ENCODE data around the gene PLOD3. TPM values are rescaled to one million over a fixed set of nuclear protein-coding genes. Genes with fewer than 3 reads are reported as not detected.
"Not testable (repeated sequence)": the region's sequence is repeated elsewhere in the genome, so short reads cannot be mapped to it uniquely, and the experiment has no call there.

PLOD3 gene, protein sequence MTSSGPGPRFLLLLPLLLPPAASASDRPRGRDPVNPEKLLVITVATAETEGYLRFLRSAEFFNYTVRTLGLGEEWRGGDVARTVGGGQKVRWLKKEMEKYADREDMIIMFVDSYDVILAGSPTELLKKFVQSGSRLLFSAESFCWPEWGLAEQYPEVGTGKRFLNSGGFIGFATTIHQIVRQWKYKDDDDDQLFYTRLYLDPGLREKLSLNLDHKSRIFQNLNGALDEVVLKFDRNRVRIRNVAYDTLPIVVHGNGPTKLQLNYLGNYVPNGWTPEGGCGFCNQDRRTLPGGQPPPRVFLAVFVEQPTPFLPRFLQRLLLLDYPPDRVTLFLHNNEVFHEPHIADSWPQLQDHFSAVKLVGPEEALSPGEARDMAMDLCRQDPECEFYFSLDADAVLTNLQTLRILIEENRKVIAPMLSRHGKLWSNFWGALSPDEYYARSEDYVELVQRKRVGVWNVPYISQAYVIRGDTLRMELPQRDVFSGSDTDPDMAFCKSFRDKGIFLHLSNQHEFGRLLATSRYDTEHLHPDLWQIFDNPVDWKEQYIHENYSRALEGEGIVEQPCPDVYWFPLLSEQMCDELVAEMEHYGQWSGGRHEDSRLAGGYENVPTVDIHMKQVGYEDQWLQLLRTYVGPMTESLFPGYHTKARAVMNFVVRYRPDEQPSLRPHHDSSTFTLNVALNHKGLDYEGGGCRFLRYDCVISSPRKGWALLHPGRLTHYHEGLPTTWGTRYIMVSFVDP
- 10 to 100 TPM; 66.2 to 72.3 TPM for total RNA-seq

DNA sequence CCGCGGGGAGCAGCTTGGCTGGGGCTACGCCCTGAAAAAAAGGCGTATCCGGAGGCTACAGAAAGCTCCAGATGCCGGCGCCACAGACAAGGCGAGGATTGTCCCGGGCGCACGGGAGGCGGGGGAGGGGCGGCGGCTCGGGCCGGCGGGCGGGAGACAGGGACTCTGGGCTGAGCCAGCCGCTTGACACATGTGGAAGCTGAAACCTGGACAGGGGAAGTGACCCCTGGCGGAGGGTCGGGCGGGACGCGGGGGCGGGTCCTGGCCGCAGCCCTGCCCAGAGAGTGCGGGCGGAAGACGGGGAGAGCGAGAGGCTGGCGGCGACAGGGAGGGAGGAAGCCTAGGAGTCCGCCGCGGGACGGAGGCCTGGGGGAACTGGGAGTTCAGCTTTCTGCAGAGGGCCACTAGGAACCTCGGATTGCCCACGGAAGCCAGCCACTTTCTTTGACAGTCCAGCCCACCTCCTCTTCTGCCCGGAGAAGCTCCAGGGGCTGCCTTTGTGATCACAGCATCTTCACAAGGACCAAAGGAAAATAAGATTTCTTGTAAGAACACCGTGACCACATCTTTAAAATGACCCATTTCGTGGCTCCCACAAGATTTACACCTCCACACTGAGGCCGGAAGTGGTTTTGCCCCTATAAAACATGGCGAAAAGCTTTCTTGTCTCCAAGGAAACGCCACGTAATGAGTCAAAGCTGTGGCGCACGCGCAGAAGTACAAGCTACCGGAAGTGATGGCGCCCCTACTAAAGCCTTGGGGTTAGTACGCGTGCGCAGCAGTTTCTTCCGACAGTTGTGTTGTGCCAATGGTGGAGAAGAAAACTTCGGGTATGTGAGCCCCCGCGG is at the start of gene PLOD3, which contains the start of gene ZNHIT1:
TSS of gene PLOD3 (minus strand) at position 194 of the 848 bp plus-strand sequence. CDS start 307 bp downstream, outside the sequence.
TSS of gene ZNHIT1 (plus strand) at position 778 of the 848 bp plus-strand sequence. CDS start at position 809, 31 bp downstream.
- DNase-seq (ENCODE audit: low spot score) (peak; percentile 95), ATAC-seq (peak; percentile 81 to 88)
- no peaks in the 10 kb centered on the region for H3K27me3 Mint-ChIP-seq
- no peaks in the 10 kb centered on the region for H3K36me3 Mint-ChIP-seq
- H3K4me1 Mint-ChIP-seq (ENCODE audit: low read depth in 2 of 2) = peaks cover 30 to 34% of the 10 kb centered on the region in 2 donors
- peak within 1 kb of the TSS; percentile 97 for H3K4me3 Mint-ChIP-seq
- peak within 1 kb of the TSS; percentile 91 to 97 for H3K27ac Mint-ChIP-seq
- no peaks in the 10 kb centered on the region for H3K9me3 Mint-ChIP-seq

DNA sequence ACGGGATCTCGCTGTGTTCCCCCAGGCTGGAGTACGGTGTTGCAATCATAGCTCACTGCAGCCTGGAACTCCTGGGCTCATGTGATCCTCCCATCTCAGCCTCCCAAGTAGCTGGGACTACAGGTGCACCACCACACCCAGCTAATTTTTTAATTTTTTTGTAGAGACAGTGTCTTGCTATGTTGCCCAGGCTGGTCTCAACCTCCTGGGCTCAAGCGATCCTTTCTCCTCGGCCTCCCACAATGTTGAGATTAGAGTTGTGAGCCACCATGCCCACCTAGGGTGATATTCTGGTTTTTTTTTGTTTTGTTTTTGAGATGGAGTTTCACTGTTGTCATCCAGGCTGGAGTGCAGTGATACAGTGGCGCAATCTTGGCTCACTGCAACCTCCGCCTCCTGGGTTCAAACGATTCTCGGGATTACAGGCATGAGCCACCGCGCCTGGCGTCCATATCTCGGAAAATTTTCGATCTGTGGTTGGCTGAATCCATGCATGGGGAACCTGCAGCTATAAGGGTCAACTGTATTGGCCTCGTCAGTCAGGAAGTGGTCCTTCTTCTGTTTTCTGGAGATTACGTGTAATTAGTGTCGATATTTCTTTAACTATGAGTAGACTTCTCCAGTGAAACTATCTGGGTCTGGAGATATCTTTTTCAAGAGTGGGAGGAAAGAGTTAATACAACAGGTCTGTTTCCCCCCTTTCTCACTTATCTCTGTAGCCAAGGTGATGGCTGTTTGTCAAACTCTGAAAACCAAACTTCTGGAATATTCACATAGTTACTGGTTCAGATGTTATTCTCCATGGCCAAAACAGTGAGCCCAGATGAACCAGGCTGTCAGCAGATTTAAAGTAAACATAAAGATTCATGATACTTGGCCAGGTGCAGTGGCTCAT is 48.5 kb upstream of the PLOD3 start:
- Mint-ChIP-seq H3K4me3 (no peak overlapping the region), H3K36me3 (no peaks in the 10 kb centered on the region), H3K9me3 (no peaks in the 10 kb centered on the region), H3K27ac (no peak overlapping the region), H3K4me1 (ENCODE audit: low read depth in 2 of 2) (no peaks in the 10 kb centered on the region), H3K27me3 (peaks cover 6 to 11% of the 10 kb centered on the region in 2 donors)
- DNase-seq (ENCODE audit: low spot score) = no peak
- ATAC-seq = no peak

DNA sequence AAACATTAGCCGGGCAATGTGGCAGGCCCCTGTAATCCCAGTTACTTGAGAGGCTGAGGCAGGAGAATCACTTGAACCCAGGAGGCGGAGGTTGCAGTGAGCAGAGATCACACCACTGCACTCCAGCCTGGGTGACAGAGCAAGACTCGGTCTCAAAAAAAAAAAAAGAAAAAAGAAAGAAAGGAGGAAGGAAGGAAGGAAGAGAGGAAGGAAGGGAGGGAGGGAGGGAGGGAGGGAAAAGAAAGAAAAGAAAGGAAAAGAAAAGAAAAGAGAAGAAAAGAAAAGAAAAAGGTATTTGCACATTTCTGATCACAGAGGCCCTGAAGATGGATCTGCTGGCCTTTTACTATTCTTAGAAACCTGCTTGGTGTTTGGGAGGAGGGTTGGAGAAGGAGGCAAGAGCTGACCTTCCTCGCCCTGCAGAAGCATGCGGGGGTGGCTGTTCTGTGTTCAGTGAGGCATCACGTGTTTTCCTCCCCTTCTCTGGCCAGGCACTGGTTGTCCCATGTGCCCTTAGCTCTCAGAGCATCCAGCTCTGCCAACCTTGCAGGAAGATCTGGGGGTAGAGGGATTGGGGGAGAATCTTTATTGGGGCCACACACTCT is 46.8 kb upstream of the PLOD3 start:
- not testable (repeated sequence) for ATAC-seq; H3K36me3 Mint-ChIP-seq; H3K9me3 Mint-ChIP-seq; H3K4me1 Mint-ChIP-seq (ENCODE audit: low read depth in 2 of 2); H3K27ac Mint-ChIP-seq; H3K4me3 Mint-ChIP-seq; DNase-seq (ENCODE audit: low spot score)
- H3K27me3 Mint-ChIP-seq = peaks cover 6 to 11% of the 10 kb centered on the region in 2 donors

DNA sequence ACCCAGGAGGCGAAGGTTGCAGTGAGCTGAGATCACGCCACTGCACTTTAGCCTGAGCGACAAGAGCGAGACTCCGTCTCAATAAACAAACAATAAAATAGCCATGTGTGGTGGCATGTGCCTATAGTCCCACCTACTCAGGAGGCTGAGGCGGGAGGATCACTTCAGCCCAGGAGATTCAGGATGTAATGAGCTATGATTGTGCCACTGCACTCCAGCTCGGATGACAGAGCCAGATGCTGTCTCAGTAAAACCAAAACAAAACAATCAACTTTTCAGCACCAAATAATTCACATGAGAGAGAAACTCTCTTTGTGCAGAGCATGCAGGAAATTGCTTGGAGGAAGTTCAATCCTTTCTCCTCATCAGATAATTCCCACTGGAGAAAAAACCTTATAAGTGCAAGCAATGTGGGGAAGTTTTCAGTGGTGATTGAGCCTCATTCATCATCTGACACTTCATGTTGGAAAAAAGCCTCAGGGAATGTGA is 40.9 kb upstream of the PLOD3 start:
- Mint-ChIP-seq H3K9me3 (no peaks in the 10 kb centered on the region), H3K27me3 (peaks cover 0 to 3% of the 10 kb centered on the region in 2 donors), H3K36me3 (no peaks in the 10 kb centered on the region), H3K4me3 (no peak overlapping the region), H3K27ac (no peak overlapping the region), H3K4me1 (ENCODE audit: low read depth in 2 of 2) (no peaks in the 10 kb centered on the region)
- ATAC-seq (no peak), DNase-seq (ENCODE audit: low spot score) (no peak)

DNA sequence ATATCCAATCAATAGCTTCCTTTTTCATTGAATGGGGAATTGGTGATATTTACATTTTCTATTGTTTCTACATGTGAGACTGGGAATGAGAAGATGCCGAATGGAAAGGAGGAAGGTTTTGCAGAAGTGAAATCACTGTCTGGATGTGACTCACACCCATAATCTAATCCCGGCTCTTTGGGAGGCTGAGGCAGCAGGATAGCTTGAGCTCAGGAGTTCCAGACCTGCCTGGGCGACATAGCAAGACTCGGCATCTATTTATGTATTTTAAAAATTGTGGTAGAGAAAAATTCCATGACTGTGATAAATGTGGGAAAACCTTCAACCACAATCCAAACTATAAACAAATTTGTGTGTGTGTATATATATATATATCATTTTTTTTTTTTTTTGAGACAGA is 38.4 kb upstream of the PLOD3 start:
- Mint-ChIP-seq H3K36me3 (peaks cover 6% of the 10 kb centered on the region), H3K27ac (no peak overlapping the region), H3K9me3 (no peaks in the 10 kb centered on the region), H3K27me3 (peaks cover 0 to 3% of the 10 kb centered on the region in 2 donors), H3K4me3 (no peak overlapping the region), H3K4me1 (ENCODE audit: low read depth in 2 of 2) (peaks cover 7 to 9% of the 10 kb centered on the region in 2 donors)
- no peak for ATAC-seq
- no peak for DNase-seq (ENCODE audit: low spot score)

DNA sequence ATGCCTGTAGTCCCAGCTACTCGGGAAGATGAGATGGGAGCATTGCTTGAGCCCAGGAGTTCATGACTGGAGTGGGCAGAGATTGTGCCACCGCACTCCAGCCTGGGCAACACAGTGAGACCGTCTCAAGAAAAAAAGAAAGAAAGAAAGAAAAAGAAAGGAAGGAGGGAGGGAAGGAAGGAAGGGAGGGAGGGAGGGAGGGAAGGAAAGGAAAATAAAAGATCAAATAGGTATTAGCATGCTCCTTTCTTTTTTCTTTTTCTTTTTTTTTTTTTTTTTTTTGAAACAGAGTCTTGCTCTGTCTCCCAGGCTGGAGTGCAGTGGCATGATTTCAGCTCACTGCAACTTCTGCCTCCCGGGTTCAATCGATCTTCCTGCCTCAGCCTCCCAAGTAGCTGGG is 35.8 kb upstream of the PLOD3 start:
- H3K9me3 Mint-ChIP-seq; DNase-seq (ENCODE audit: low spot score); ATAC-seq; H3K27ac Mint-ChIP-seq; H3K4me3 Mint-ChIP-seq; H3K27me3 Mint-ChIP-seq: not testable (repeated sequence)
- Mint-ChIP-seq H3K36me3 (peaks cover 14% of the 10 kb centered on the region), H3K4me1 (ENCODE audit: low read depth in 2 of 2) (peaks cover 19% of the 10 kb centered on the region in 2 donors)

DNA sequence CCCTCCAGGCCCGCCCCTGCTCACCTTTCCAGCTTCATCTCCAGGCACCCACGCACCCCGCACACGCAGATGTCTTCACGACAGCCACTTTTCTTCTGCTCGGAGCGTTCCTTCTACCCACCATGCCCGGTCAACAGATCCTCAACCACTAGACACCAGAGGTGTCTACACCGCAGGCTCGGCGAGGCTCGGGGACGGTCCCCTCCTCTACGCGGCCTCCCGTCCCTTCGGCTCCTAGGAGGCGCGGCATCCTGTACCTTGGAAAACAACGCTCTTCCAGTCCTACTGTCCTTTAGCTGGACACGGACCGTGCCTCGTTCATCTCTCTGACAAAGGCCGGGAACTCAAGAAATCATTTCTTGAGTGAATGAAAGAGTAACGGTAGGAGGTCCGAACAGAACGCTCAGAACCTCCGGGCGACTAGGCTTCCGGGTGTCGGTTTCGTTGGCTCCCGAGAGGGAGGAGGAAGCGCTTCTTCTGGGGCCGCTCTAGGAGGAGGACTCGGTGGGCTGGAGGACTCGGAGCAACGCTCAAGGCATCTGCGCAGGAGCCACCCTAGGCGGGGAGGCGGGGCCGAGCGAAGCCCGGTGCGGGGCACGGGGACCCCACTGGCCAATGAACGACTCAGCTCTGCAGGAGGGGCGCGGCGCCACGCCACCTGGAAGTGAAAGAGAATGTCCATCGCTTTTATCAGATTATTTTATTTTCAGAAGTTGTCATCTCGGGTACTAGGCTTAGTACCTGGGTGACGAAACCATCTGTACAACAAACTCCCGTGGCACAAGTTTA is 34.7 kb upstream of the PLOD3 start:
- peak overlapping the region; percentile 91 to 99 for H3K27ac Mint-ChIP-seq
- peaks cover 0 to 3% of the 10 kb centered on the region in 2 donors for H3K27me3 Mint-ChIP-seq
- peak; percentile 100 for ATAC-seq
- peak overlapping the region; percentile 95 for H3K4me3 Mint-ChIP-seq
- peaks cover 17% of the 10 kb centered on the region for H3K36me3 Mint-ChIP-seq
- peaks cover 22 to 24% of the 10 kb centered on the region in 2 donors for H3K4me1 Mint-ChIP-seq (ENCODE audit: low read depth in 2 of 2)
- peak; percentile 100 for DNase-seq (ENCODE audit: low spot score)
- H3K9me3 Mint-ChIP-seq = no peaks in the 10 kb centered on the region

DNA sequence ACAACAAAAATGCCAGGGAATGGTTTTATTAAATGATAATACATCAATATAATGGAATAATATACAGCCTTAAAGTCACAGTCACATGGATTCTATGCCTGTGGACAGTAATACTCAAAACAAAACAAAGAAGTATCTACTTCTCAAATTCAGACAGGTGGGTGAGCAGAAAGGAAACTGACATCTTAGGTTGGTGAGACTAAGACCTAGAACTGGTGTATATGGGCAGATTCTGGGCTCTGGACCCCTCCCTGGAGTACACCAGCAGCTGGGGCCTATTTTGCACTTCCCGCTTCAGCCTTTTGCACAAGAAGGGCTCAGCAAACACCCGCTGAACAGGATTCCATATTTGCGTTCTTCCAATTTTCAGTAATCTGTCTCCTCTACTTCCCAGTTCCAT is 32.9 kb upstream of the PLOD3 start:
- ATAC-seq (no peak), DNase-seq (ENCODE audit: low spot score) (no peak)
- H3K9me3 Mint-ChIP-seq = no peaks in the 10 kb centered on the region
- H3K4me3 Mint-ChIP-seq = peak overlapping the region; percentile 95
- peaks cover 17% of the 10 kb centered on the region for H3K36me3 Mint-ChIP-seq
- H3K27ac Mint-ChIP-seq = peak overlapping the region; percentile 91 to 99
- H3K4me1 Mint-ChIP-seq (ENCODE audit: low read depth in 2 of 2) = peaks cover 25 to 27% of the 10 kb centered on the region in 2 donors
- no peaks in the 10 kb centered on the region for H3K27me3 Mint-ChIP-seq

DNA sequence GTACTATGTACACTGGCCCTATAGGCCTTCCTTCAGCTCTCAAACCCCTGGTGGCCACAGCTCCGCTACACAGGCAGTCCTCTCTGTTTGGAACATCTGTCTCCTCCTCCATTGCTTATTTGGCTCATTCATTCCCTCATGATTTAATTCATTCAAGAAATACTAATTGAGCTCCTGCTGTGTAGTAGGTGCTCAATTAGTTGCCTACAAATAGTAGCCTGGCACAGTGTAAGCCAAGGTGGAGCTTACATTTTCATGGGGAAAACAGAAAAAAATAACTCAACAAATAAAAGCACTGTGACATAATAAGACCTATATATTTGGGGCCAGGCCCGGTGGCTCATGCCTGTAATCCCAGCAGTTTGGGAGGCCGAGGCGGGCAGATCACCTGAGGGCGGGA is 30.9 kb upstream of the PLOD3 start:
- Mint-ChIP-seq H3K36me3 (peaks cover 17% of the 10 kb centered on the region), H3K4me3 (no peak overlapping the region), H3K27me3 (no peaks in the 10 kb centered on the region), H3K27ac (no peak overlapping the region), H3K4me1 (ENCODE audit: low read depth in 2 of 2) (peaks cover 38 to 43% of the 10 kb centered on the region in 2 donors), H3K9me3 (no peaks in the 10 kb centered on the region)
- DNase-seq (ENCODE audit: low spot score) (no peak), ATAC-seq (no peak)

DNA sequence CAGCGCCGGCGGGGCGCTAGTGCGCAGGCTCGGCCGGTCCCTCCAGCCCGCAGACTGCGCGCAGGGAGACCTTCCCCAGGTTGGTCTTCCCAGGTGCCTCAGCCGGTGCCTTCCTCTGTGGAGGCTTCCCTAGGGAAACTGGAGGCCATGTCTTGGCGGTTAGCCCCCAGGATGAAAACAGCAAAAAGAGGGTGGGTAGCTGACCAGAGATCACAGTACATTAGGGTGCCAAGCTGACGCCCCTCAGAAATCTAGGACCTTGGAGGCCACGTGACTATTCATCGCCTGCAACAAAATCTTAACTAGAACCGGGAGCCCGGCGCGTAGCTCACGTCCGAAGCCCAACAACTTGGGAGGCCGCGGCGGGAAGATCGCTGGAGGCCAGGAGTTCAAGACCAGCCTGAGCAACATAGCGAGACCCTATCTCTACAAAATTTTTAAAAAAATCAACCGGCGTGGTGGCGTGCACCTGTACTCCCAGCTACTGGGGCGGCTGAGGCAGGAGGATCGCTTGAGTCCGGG is 27.8 kb upstream of the PLOD3 start:
- Mint-ChIP-seq H3K27ac (peak overlapping the region; percentile 91 to 92), H3K4me1 (ENCODE audit: low read depth in 2 of 2) (peaks cover 24 to 30% of the 10 kb centered on the region in 2 donors)
- no peak for ATAC-seq

DNA sequence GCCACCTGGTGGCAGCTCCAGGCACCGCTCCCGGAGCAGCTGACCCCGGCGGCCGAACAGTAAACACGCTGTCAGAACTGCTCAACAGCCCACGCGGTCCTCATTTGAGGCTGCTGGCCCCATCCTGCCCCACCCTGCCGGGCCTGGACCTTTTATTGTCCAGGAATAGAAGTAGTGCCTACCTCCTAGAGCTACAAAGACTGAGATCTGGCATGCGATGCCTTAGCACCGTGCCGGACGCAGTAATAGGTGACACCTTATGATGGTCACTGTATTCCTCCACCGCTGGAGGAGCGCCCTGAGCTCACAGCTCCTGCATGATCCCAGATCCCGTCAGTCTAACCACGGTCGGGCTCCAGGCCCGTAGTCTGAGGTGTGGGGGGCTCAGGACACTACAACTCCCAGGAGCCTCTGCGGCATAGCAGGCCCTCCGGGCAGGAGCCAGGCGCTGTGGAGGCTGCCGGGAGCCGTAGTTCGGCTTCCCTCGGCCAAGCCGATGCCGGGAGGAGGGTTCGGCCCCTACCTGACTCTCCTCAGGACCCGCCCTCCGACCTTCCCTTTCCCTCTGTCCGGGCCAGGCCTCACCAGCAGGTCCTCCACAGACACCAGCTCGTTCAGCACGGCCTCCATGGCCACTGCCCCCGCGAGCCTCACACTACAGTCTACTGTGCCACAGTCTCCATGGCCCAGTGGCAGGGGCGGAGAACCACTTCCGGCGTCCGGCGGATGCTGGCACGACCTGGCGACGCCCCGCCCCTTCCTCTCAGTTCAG is 27.2 kb upstream of the PLOD3 start, which contains the start of gene FIS1:
TSS of gene FIS1 (minus strand) at position 707 of the 772 bp plus-strand sequence. CDS start at position 630, 77 bp downstream.
- Mint-ChIP-seq H3K4me3 (peak within 1 kb of the TSS; percentile 98), H3K4me1 (ENCODE audit: low read depth in 2 of 2) (peaks cover 20 to 26% of the 10 kb centered on the region in 2 donors), H3K27me3 (no peaks in the 10 kb centered on the region), H3K36me3 (peaks cover 5% of the 10 kb centered on the region), H3K27ac (peak within 1 kb of the TSS; percentile 91 to 92), H3K9me3 (no peaks in the 10 kb centered on the region)
- ATAC-seq = peak; percentile 98
- peak; percentile 96 for DNase-seq (ENCODE audit: low spot score)

More for the DNA sequence above, 27.8 kb upstream of the PLOD3 start:
- Mint-ChIP-seq H3K27me3 (no peaks in the 10 kb centered on the region), H3K4me3 (peak overlapping the region; percentile 98), H3K36me3 (peaks cover 10% of the 10 kb centered on the region), H3K9me3 (no peaks in the 10 kb centered on the region)
- DNase-seq (ENCODE audit: low spot score) = no peak

All from natural killer cell treated with Interleukin-12 subunit alpha and Interleukin-12 subunit beta and Interleukin-15 and Interleukin-18, amount 100 ng/mL, for 72 hours (primary cell).